ENCODE results near the gene PIEZO1. TPM values are rescaled to one million over a fixed set of nuclear protein-coding genes. Genes with fewer than 3 reads are reported as not detected.
"Not testable (repeated sequence)": the region's sequence is repeated elsewhere in the genome, so short reads cannot be mapped to it uniquely, and the experiment has no call there.

Gene PIEZO1
- total RNA-seq, 3 donors from 2014 or later: 71.4 to 218 (median 129) TPM

- Histone ChIP-seq H3K36me3 (ENCODE audit: low read depth) (no peaks in the 10 kb centered on the region), H3K9me3 (no peaks in the 10 kb centered on the region), H3K4me3 (no peak overlapping the region), H3K4me1 (ENCODE audit: low read depth) (peaks cover 10% of the 10 kb centered on the region)
- ATAC-seq: no peak
- DNase-seq: no peak
- intact Hi-C loops (cut with DNase I, micrococcal nuclease): no loop called here
- no peak for TF ChIP-seq CTCF (IDR thresholded peaks at IDR 0.05)
Observed at GRCh38 chr16:88825146-88825545, 40.1 kb upstream of the PIEZO1 start.

- Histone ChIP-seq H3K36me3 (ENCODE audit: low read depth) (no peaks in the 10 kb centered on the region), H3K9me3 (no peaks in the 10 kb centered on the region), H3K4me3 (no peak overlapping the region), H3K4me1 (ENCODE audit: low read depth) (peaks cover 10% of the 10 kb centered on the region)
- ATAC-seq (no peak), DNase-seq (no peak)
- TF ChIP-seq CTCF (IDR thresholded peaks at IDR 0.05): no peak
- intact Hi-C loops (cut with DNase I, micrococcal nuclease): no loop called here
Observed at GRCh38 chr16:88824256-88825077, 39.4 kb upstream of the PIEZO1 start.

GRCh38 chr16:88823646-88824045, 38.6 kb upstream of the PIEZO1 start:
- H3K4me3 ChIP-seq; H3K36me3 ChIP-seq (ENCODE audit: low read depth); intact Hi-C loops (cut with DNase I, micrococcal nuclease); DNase-seq; ATAC-seq; H3K4me1 ChIP-seq (ENCODE audit: low read depth); H3K9me3 ChIP-seq: not testable (repeated sequence)

- no peak for ATAC-seq
- Histone ChIP-seq H3K4me1 (ENCODE audit: low read depth) (peaks cover 10% of the 10 kb centered on the region), H3K36me3 (ENCODE audit: low read depth) (no peaks in the 10 kb centered on the region), H3K4me3 (no peak overlapping the region), H3K9me3 (no peaks in the 10 kb centered on the region)
- intact Hi-C loops (cut with DNase I, micrococcal nuclease): no loop called here
- DNase-seq: no peak
- TF ChIP-seq CTCF (IDR thresholded peaks at IDR 0.05): no peak
Observed at GRCh38 chr16:88822281-88823040, 37.4 kb upstream of the PIEZO1 start.

GRCh38 chr16:88821168-88821850, 36.3 kb upstream of the PIEZO1 start:
- H3K9me3 ChIP-seq: no peaks in the 10 kb centered on the region
- no peaks in the 10 kb centered on the region for H3K36me3 ChIP-seq (ENCODE audit: low read depth)
- intact Hi-C loops (cut with DNase I, micrococcal nuclease): no loop called here
- no peak for TF ChIP-seq CTCF (IDR thresholded peaks at IDR 0.05)
- H3K4me1 ChIP-seq (ENCODE audit: low read depth): peaks cover 1% of the 10 kb centered on the region
- no peak overlapping the region for H3K4me3 ChIP-seq
- ATAC-seq (no peak), DNase-seq (no peak)
